DOHH2 (cell line): ENCODE data around the gene FARS2.

Source experiments
- CTCF ChIP-seq: fragments of 200-600 bp; sonication (generic); IDR thresholded peaks from one replicate; pipeline ENCODE4 v1.5.1; 2014; ENCODE audit warnings: antibody characterized with exemption, mild to moderate bottlenecking, low read depth, low read length; ENCODE audit not compliant: poor library complexity, severe bottlenecking
- EZH2phosphoT487 ChIP-seq: fragments of 200-600 bp; sonication (generic); IDR thresholded peaks from 2 replicates; pipeline ENCODE4 v1.6.1; 2017; ENCODE audit warnings: borderline replicate concordance, mild to moderate bottlenecking, antibody characterized with exemption, low read length, moderate library complexity, mixed read lengths

GRCh38 chr6:5547556-5547955, 286.2 kb downstream of the FARS2 start:
- no peak for TF ChIP-seq CTCF
- TF ChIP-seq EZH2phosphoT487, result no peak
